GM18909 (cell line): ENCODE results near the gene SPEN.

Source experiments
- ATAC-seq: cut with Tn5 transposase; IDR thresholded peaks from one replicate; pipeline ENCODE4 v1.9.1; 2021; ENCODE audit warnings: mild to moderate bottlenecking; ENCODE audit not compliant: unreplicated experiment, poor library complexity

SPEN gene

GRCh38 chr1:15957221-15958095 is 110.0 kb downstream of the SPEN start:
- ATAC-seq, result no peak

GRCh38 chr1:15958111-15958510 is 110.6 kb downstream of the SPEN start:
- ATAC-seq, result no peak

GRCh38 chr1:15958793-15959192 is 111.3 kb downstream of the SPEN start:
- no peak for ATAC-seq

- ATAC-seq, result no peak
These were observed 111.9 kb downstream of the SPEN start for GRCh38 chr1:15959424-15959823.

GRCh38 chr1:15959827-15960446 is 112.4 kb downstream of the SPEN start:
- ATAC-seq, result no peak

- no peak for ATAC-seq
These were observed 113.3 kb downstream of the SPEN start for GRCh38 chr1:15960808-15961207.

GRCh38 chr1:15961492-15961891 is 114.0 kb downstream of the SPEN start:
- ATAC-seq, result no peak

GRCh38 chr1:15962176-15962575 is 114.7 kb downstream of the SPEN start:
- no peak for ATAC-seq

GRCh38 chr1:15962671-15963362 is 115.3 kb downstream of the SPEN start:
- no peak for ATAC-seq

GRCh38 chr1:15963363-15963967 is 116.0 kb downstream of the SPEN start:
- ATAC-seq, result no peak

GRCh38 chr1:15963968-15964648 is 116.6 kb downstream of the SPEN start:
- ATAC-seq, result no peak

GRCh38 chr1:15965228-15965767 is 117.8 kb downstream of the SPEN start:
- ATAC-seq, result no peak

GRCh38 chr1:15966081-15966955 is 118.8 kb downstream of the SPEN start:
- ATAC-seq, result peak; percentile 70

GRCh38 chr1:15966956-15967344 is 119.4 kb downstream of the SPEN start:
- ATAC-seq, result no peak

GRCh38 chr1:15968172-15968571 is 120.7 kb downstream of the SPEN start:
- ATAC-seq, result no peak

- ATAC-seq, result no peak
These were observed 121.9 kb downstream of the SPEN start for GRCh38 chr1:15969321-15969880.

GRCh38 chr1:15970911-15971310 is 123.4 kb downstream of the SPEN start:
- ATAC-seq, result no peak

GRCh38 chr1:15972409-15972808 is 124.9 kb downstream of the SPEN start:
- no peak for ATAC-seq

- ATAC-seq, result no peak
These were observed 126.3 kb downstream of the SPEN start for GRCh38 chr1:15973772-15974171.
